ENCODE results near the gene CLSTN2. TPM values are rescaled to one million over a fixed set of nuclear protein-coding genes. Genes with fewer than 3 reads are reported as not detected.

The CLSTN2 gene
- total RNA-seq, 1 donor from 2014 or later, result 49.7 TPM

DNA sequence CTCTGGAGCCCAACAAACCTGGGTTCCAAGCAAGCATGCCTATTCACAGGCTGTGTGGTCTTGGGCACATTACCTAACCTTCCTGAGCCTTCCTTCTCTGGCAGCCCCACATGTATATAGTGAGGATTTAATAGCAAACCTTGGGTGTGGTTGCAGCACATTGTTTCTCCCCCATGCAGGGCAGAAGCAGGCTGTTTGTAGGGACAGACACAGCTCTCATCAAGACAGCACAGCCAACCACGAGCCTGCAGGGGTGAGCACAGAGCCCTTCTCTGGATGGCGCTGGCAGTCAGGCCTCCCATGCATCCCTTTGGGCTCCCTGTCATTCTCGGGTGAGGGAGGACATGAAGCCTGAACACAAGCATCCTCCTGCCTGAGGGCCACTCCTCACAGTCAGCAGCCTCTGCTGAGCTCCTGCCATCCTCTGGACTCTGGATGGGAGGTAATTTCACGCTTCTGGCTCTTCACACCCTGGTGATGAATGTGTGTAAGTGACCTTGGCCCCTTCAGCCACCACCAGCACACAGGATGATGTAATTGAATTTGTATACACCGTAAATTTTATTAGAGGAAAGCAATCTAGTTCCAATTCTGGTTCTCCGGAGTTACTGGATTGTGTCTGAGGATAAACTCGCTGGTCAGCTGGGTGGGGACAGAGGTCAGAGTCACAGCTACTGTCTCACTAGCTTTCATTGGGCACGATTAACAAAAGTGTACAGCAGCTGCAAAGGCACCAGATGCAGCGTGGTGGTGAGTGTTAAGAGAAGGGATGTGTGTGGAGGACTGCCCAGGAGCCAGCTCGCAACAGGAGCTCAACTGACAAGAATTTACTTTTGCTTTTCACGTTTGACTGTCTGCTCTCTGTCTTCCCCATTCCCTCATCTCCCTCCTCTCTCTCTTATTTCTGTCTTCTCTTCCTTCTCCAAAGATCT lies 118.1 kb downstream of the CLSTN2 start:
- peak; percentile 55 for DNase-seq (ENCODE audit: low read depth)

DNA sequence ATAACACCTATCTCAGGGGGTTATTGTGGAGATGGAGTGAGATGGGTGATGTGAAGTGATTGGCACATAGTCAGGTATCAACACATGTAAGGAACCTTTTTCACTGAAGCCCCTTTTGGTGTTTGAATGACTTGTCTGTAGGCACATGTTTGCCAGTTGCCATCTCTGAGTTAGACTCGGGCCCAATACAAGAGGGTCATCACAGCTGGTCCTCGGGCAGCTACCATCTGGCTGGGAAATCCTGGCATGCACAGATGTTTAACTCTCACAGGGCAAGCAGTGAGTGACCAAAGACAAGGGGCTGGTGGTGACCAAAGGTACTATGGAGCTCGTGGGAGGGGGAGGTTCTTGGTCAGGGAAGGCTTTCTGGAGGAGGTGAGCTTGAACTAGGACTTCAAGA lies 118.8 kb downstream of the CLSTN2 start:
- DNase-seq (ENCODE audit: low read depth), result no peak

DNA sequence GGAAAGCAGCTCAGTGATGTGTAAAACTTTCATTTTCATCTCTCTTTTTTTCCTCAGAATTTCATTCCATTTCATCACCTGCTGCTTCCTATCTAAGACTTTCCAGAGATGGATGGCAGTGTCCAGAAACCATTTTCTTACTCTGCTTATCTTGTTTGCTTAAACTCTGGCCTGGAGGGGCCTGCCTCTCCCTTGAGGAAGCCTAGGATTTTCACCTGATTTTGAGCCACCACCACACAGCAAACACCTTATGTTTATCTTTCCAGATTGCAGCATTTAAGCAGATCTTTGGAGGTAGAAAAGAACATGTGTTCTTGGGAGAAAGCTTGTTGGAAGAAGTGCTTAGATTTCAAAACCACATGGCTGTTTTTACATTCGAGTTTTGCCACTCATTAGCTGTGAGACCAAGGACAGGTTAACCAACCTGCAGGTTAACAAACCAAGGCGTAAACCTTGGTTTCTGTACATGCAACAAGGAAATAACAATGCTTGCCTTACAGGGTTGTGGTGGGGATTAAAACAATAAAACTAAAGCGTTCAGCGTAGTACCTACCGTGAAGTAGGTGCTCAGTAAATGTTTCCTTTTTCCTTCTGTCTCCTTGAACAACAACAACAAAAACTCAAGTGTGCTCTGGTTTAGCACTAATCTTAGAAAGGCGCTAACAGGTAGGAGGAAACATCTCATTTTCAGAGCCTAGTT lies 120.3 kb downstream of the CLSTN2 start:
- DNase-seq (ENCODE audit: low read depth), result no peak

DNA sequence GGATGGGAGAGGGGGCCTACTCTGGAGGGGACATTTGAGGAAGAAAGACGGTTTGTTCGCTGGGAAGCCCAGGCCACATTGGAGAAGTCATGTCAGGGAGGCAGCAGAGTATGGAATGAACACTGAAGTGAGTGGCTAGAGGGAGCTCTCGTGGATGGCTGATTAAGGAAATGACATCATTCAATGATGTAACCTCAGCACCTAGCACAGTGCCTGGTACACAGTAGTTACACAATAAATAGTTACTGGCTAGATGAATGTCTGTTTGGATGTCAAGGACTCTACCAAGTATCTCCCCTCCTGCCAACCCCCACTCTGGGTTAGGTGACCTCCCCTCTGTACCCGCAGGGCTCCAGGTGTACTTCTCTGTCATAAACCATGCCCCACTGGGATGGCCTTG lies 121.1 kb downstream of the CLSTN2 start:
- DNase-seq (ENCODE audit: low read depth), result no peak

DNA sequence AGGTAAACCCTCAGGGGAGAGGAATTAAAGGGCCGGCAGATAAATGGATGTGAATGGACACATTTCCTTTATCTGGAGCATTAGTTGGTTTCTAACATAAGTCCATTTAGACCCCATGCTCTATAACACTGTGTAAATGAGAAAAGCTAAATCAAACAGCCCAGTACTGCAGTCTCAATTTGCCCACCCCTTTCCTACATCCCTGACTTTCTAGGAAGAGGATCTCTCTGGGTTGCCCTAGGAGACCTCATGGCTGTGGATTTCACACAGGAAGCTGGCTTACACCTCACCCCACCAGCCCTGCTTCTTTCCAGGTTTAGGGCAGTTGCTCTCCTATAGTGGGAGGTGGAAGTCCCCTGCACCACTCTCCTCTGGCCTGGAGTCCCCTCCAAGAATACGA lies 126.2 kb downstream of the CLSTN2 start:
- DNase-seq (ENCODE audit: low read depth), result no peak

DNA sequence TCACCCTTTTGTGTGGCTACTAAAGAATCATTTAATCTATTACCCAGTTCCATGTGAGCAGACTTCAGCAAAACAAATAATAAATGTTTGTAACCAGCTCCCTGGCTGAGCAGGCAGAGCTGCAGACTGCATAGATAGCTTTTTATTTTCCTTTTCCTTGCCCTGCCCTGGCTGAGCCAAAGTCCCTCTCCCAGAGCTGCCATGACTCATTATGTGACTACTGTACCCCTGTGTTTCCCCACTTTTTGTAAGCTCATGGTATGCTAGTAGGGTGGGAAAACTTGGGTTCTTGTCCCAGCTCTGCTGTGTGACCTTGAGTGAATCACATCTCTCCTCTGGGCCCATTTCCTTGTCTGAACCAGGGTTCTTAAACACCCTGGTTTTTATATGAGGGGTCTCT lies 127.5 kb downstream of the CLSTN2 start:
- peak; percentile 6 for DNase-seq (ENCODE audit: low read depth)

DNA sequence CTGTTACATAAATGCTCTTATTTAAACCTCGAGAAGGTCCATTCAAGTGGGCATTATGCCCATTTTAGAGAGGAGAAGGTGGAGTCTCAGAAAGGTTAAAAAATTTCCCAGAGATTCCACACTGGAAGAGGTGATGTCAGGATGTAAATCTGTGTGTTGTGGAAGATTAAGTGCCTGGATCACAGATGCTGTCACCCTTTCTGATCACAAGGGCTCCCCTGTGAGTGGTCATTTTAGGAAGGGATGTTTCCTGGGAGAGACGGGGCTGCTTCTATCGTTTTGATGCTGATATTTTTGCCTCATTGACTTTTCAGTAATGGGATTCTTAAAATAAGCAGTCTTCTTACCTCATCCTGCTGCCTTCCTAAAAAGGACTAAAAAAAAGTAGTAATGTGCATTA lies 132.5 kb downstream of the CLSTN2 start:
- DNase-seq (ENCODE audit: low read depth), result no peak

DNA sequence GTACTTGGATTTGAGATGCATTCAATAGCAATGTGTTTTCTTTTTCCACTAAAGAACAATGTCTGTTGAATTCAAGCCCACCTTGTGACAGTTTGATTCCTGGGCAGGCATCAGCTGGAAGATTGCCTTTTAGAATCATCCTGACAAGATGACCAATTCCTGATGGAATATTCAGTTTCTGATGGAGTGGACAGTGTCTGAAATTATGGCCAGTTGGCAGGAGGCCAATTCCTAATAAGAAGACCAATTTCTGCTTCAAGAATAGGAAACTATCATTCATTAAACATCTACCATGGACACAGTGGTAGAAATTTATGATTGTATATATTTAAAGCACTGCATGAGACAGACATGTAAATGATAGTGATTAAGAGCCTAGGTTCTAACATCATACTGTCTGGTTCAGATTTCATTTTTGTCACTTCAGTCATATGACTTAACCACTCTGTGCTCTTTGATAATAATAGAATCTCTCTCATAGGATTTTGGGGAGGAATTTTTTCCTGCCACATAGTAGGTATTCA lies 133.6 kb downstream of the CLSTN2 start:
- DNase-seq (ENCODE audit: low read depth), result no peak

DNA sequence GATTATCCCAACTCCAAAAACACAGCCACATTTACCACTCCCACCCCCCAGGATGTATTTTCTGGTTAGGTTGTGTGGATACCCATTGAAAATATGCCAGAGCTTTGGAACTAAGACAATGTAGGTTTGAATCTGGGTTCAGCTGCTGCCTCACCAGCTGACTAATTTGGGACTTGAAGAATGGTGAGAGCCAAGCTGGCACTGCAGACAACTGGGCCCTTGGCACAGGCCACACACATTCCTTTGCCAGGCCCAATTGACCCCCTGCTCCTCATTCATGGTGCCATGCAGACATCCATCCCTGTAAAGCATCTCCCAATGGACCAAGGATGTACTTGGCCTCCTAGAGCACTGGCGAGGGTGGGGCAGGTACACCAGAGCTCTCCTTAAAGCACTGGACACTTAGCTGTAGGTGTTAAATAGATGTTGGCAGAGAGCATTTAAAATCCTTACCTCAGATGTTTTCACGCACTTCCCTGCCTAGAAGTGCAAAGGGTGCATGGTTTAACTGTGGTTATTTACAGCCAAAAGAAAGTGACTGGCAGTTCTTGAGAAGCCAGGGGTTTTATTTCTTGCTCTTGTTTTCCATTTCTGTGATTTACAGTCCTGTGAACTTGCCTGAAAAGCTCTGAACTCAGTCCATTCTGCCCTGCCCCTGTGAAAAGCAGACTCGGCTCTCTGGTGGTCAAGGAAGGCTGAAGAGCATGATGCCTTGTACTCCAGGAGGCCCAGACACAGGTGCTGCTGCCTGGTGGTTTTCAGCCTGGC lies 138.5 kb downstream of the CLSTN2 start:
- DNase-seq (ENCODE audit: low read depth), result no peak

DNA sequence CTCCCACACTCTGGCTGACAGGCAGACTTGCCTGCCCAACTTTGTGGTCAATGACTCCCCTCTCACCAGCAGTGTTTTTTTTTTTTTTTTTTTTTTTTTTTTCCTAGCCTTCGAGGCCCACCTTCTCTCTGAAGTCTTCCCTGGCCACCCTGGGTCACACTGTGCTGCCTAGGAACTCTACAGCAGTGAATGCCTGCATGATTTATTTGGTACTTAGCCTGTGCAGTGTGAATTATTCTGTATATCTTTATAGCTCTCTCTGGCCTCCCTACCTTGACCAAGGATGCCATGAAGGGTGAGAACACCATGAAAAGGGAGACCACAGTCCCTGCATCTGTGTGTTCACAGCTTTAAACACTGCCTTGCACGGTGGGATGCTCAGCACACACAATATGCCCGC lies 141.6 kb downstream of the CLSTN2 start:
- DNase-seq (ENCODE audit: low read depth), result no peak

DNA sequence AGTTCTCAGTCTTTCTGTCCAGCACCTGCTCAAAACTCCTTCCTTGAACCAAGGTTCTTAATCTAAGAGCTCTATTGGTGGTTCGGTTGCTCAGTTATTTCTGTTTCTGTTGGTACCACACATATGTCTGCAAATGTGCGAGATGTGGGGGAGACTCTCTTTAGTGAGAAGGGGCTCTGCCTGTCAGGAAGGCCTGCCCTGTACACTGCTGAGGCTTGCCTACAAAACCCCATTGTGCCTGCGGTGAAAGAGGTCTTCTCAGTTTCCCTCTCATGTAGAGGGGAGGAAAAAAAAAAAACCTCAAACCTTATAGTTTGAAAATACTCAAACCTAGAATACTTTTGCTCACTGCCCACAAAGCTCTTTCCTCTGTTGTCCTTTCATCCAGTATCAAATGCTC lies 142.4 kb downstream of the CLSTN2 start:
- no peak for DNase-seq (ENCODE audit: low read depth)

DNA sequence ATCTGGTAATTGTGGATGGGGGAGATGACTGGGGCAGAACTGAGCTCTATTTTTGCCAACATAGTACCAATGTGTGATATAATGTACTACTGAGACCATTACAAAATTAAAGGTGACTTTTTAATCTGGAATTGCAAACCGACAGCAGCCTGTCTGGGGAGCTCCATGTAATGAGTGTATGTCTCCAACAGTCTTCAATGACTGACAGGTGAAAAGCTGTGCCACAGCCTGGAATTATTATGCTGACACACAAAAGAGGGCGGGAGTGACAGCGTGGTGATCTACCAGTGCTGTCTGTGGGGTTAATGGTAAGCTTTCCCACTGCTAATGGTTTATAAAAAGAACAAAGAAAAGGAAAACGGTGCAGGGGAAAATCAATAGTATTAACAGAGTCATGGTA lies 143.4 kb downstream of the CLSTN2 start:
- no peak for DNase-seq (ENCODE audit: low read depth)

DNA sequence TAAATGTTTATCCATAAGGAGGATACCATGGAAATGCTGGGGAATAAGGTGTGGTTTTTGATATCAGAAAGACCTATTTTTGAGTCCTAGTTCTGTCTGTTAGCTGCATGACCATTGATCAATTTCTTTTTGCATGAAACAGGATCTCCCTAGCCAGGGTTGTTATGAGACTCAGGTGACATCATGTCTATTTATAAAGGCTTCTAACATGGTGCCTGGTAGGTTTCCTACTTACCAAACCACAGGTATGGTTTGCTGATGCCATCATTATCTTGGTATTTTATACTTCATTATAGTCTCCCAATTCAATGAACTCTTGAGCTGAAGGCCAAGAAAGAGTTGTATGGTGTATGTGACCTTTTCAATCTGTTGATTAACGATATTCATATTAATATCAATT lies 144.0 kb downstream of the CLSTN2 start:
- peak; percentile 8 for DNase-seq (ENCODE audit: low read depth)

DNA sequence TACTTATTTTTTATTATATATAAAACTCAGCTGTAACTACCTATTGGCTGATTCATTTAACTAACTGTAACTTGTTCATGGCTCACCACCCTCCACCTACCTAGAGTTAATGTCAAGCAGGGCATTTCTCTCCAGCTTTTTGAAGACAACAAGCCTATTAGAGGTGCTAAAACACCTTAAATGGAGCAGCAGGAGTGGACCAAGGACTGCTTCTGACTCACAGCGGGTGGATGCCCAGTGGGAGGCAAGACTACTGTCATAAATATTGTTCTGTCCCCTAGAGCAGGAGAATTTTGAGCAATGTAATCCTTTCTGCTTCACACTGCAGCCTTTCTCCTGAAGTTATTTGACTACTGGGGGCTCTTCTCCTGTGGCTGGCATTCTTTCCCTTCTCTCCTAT lies 146.9 kb downstream of the CLSTN2 start:
- peak; percentile 64 for DNase-seq (ENCODE audit: low read depth)

DNA sequence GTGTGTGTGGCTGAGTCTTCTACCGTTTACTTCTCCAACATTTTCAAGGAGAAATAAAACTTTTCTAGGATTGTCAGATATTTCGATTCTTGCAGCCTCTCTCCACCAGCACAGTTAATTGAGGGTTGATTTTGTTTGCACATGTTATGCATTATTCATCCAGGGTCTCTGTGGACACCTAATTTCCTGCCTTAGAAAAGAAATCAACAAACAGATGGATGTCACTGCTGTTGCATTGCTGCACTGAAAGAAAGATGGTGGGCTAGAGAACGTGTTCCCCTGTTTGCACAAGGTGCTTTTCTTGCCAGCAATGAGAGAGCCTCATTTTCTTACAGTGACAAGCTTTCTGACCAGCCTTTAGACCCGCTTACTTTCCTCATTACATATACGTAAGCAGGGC lies 150.0 kb downstream of the CLSTN2 start:
- DNase-seq (ENCODE audit: low read depth), result no peak

DNA sequence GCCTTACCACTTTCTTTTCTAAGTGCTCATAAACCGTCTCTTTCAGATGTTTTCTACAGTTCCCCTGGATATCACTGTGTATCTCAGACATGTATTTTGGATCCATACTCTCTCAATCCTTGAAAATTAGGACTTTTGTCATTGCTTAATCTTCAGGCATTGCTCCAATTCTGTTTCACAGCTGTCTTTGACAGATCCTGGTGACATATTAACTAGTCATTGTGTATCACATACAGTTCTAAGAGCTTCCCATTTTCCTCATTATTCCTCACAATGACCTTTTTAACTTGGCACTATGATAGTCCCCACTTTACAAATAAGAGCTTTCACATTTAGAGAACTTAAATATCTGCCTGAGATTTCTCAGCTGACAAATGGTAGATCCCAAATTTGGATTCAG lies 151.7 kb downstream of the CLSTN2 start:
- DNase-seq (ENCODE audit: low read depth), result peak; percentile 20

DNA sequence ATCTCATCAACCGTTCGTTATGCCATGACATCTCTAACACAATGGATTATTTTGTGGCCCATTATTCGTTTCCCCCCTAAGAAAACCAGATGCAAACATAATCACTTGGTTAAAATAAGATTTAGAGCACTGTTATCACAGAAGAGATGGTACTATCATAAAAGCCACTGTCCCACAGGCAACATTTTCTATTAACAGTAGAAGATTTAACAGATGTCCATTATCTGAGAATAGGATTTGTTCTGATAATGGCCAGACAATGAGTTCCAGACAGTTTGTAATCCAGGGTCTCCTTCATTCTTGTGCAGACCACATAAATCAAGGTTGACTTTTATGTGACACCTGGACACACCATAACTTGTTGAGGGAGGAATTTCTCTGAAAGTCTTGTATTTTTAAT lies 153.1 kb downstream of the CLSTN2 start:
- no peak for DNase-seq (ENCODE audit: low read depth)

DNA sequence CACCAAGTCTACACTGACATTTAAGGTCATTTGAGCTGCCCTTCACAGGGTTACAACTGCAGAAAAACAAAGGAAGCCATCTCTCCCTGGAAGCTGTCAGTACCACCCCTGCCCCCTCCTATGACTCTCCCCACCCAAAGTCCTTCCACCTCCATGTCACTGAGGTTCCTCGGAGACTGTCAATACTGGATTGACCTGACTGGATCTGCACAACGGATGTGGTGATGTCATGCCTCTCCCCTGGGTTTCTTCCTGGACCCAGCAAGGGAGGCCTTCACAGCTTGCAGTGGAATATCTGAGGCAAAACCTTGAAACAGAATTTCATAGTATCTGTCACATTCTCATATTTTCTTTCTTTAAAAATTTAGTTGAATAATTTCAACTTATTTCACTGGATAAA lies 153.5 kb downstream of the CLSTN2 start:
- no peak for DNase-seq (ENCODE audit: low read depth)

DNA sequence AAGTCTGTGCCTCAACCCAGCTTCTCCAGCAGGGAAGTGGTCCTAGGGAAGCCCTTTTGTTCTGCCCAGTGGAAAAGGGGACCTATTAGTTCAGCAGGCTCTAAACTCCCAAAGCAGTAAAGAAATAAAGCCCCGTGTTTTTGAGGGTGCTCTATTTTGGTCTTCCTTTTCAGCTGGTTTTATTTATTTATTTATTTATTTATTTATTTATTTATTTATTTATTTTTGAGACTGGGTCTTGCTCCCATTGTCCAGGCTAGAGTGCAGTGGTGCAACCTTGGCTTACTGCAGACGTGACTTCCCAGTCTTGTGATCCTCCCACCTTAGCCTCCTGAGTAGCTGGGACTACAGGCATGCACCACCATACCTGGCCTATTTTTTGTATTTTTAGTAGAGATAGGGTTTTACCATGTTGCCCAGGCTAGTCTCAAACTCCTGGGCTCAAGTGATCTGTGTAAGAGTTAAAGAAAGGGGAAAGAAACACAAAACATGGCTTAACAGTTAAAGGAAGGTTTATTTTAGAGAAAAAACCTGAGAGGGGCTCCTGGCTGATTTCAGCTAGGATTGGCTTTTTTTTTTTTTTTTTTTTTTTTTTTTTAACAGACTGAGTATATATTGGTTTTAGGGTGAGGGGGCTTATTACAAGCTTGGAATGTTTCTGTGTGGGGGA lies 154.6 kb downstream of the CLSTN2 start:
- DNase-seq (ENCODE audit: low read depth), result no peak

DNA sequence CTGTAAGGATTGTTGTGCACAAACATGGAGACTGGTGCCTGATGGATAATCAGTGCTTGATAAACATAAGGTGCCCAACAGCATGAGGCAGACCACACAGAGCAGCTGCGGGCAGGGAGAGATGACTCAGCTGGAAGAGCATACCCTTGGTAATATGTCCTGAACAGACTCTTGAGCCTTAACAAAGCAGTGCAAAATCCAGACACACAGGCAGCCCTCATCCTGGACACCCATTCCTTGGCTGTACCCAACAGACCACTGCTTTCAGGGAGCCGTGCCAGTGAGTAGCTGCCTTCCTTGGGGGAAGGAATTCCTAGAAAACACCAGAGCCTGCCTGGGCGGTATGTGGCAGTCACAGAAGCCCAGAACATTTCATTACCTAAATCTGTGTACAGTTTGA lies 156.2 kb downstream of the CLSTN2 start:
- DNase-seq (ENCODE audit: low read depth), result peak; percentile 83

DNA sequence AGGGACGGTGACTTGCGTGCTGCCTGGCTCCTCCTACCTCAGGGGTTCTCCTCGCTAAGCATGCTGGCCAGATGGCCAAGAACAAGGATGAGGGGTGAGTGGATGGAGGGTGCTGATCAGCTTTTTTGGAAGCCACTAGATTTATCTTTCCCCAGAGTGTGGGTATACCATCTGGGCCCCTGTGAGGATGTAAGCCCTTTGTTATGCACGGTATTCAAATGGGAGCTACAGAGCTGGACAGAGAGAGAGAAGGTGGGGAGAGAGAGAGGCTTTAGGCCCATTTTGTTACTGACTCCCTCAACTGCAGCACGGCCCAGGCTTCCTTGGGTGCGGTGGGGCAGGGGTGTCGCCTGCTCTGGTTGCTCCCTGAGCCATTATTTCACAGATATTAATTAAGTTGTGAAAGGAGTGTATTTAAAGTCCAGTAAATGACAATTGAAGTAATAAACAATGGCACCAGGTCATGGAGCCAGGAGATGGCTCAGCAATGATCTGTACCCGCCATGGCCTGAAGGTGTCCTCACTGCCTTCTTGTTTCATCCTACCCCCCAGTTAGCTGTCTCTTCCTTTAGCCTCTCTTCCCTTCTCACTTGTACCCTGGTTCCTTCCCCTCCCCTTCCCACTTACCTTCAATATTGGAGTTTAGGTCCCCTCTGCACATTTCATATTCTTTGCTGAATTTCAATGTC lies 158.0 kb downstream of the CLSTN2 start:
- DNase-seq (ENCODE audit: low read depth), result no peak

All from renal cortical epithelial cell (primary cell).